HG02943 (cell line): ENCODE results near the gene OFD1.

Source experiments
- ATAC-seq: cut with Tn5 transposase; IDR thresholded peaks from one replicate; pipeline ENCODE4 v1.9.1; 2021; ENCODE audit warnings: mild to moderate bottlenecking, low read depth, moderate library complexity; ENCODE audit not compliant: unreplicated experiment

The OFD1 gene

GRCh38 chrX:13734278-13735172 is at the start of gene OFD1, which contains the start of gene TRAPPC2:
TSS of gene OFD1 (plus strand) at chrX:13734748. CDS start at chrX:13735072, 324 bp downstream.
TSS of gene TRAPPC2 (minus strand) at chrX:13734620. CDS start at chrX:13719963, 14,657 bp downstream.
- peak; percentile 93 for ATAC-seq

- ATAC-seq: no peak
Measured at GRCh38 chrX:13685126-13685763, 49.3 kb upstream of the OFD1 start.

- ATAC-seq: no peak
Measured at GRCh38 chrX:13687203-13687602, 47.3 kb upstream of the OFD1 start.

GRCh38 chrX:13688384-13688957 is 46.1 kb upstream of the OFD1 start:
- no peak for ATAC-seq

- peak; percentile 70 for ATAC-seq
Measured at GRCh38 chrX:13688958-13689740, 45.4 kb upstream of the OFD1 start, which contains the start of gene RAB9A. TSS of gene RAB9A (plus strand) at chrX:13689128. CDS start at chrX:13708747, 19,619 bp downstream.

GRCh38 chrX:13689741-13690211 is 44.8 kb upstream of the OFD1 start:
- no peak for ATAC-seq

- no peak for ATAC-seq
Measured at GRCh38 chrX:13690836-13691235, 43.7 kb upstream of the OFD1 start.

- no peak for ATAC-seq
Measured at GRCh38 chrX:13691841-13692371, 42.6 kb upstream of the OFD1 start.

- no peak for ATAC-seq
Measured at GRCh38 chrX:13692771-13693231, 41.7 kb upstream of the OFD1 start.

GRCh38 chrX:13693341-13693961 is 41.1 kb upstream of the OFD1 start:
- no peak for ATAC-seq

GRCh38 chrX:13694359-13694758 is 40.2 kb upstream of the OFD1 start:
- ATAC-seq: no peak

- ATAC-seq: no peak
Measured at GRCh38 chrX:13694983-13695382, 39.6 kb upstream of the OFD1 start.

- ATAC-seq: no peak
Measured at GRCh38 chrX:13695601-13696115, 38.9 kb upstream of the OFD1 start.

GRCh38 chrX:13697455-13697854 is 37.1 kb upstream of the OFD1 start:
- no peak for ATAC-seq

- ATAC-seq: no peak
Measured at GRCh38 chrX:13697976-13698375, 36.6 kb upstream of the OFD1 start.

- ATAC-seq: no peak
Measured at GRCh38 chrX:13698432-13698831, 36.1 kb upstream of the OFD1 start.

GRCh38 chrX:13699183-13699826 is 35.2 kb upstream of the OFD1 start:
- ATAC-seq: no peak

- ATAC-seq: no peak
Measured at GRCh38 chrX:13700380-13700779, 34.2 kb upstream of the OFD1 start.
